ENCODE measurements around the gene PGPEP1.

PGPEP1 gene, protein sequence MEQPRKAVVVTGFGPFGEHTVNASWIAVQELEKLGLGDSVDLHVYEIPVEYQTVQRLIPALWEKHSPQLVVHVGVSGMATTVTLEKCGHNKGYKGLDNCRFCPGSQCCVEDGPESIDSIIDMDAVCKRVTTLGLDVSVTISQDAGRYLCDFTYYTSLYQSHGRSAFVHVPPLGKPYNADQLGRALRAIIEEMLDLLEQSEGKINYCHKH

DNA sequence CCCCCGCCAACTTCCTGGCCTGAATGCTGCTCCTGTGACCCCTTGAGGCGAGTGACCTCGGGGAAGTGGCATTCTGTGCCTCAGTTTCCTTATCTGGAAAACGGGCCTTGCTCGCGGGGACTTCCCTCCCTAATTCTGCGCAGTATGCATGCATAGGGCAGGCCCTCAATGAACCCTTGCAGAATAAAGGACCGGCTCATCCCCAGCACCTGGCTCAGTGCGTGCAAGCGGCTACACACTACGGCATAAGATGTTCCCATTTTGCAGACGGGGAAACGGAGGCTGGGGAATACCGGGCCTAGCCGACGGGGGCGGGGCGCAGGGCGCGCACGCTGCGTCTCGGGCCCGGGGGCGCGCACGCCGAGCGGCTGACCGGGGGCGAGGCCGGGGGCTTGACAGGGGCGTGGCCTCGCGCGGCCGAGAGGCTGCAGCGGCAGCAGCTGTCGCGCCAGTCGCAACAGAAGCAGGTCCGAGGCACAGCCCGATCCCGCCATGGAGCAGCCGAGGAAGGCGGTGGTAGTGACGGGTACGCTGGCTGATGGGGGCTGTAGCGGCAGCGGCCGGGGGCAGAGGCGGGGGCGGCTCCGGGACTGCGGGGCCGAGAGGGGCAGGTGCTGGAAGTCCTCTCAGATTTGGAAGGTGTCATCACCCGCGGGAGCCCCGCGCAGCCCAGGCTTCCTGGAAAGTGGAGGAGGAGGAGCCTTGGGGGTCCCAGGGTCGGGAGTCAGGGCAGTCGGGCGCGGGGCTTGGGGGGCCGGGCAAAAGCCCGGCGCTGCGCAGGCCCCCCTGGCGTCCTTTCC is at the start of gene PGPEP1:
Gene PGPEP1 (plus strand): TSS at position 409 of the 800 bp plus-strand sequence. CDS start 84 bp downstream, at position 493.
- H3K9me3 Mint-ChIP-seq = no peaks in the 10 kb centered on the region
- H3K36me3 Mint-ChIP-seq (ENCODE audit: low read depth) = peaks cover 4% of the 10 kb centered on the region
- TF ChIP-seq, protein P1, sequence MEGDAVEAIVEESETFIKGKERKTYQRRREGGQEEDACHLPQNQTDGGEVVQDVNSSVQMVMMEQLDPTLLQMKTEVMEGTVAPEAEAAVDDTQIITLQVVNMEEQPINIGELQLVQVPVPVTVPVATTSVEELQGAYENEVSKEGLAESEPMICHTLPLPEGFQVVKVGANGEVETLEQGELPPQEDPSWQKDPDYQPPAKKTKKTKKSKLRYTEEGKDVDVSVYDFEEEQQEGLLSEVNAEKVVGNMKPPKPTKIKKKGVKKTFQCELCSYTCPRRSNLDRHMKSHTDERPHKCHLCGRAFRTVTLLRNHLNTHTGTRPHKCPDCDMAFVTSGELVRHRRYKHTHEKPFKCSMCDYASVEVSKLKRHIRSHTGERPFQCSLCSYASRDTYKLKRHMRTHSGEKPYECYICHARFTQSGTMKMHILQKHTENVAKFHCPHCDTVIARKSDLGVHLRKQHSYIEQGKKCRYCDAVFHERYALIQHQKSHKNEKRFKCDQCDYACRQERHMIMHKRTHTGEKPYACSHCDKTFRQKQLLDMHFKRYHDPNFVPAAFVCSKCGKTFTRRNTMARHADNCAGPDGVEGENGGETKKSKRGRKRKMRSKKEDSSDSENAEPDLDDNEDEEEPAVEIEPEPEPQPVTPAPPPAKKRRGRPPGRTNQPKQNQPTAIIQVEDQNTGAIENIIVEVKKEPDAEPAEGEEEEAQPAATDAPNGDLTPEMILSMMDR (IDR thresholded peaks at IDR 0.05; ENCODE audit: unreplicated experiment in 3 of 3) = no peak
- H3K27ac Mint-ChIP-seq = peak within 1 kb of the TSS; percentile 28 to 84 (median 77)
- peaks cover 15% of the 10 kb centered on the region for H3K4me1 Mint-ChIP-seq
- peak within 1 kb of the TSS; percentile 92 to 97 (median 96) for H3K4me3 Mint-ChIP-seq
- peaks cover 4% of the 10 kb centered on the region for H3K27me3 Mint-ChIP-seq (ENCODE audit: low read depth)

DNA sequence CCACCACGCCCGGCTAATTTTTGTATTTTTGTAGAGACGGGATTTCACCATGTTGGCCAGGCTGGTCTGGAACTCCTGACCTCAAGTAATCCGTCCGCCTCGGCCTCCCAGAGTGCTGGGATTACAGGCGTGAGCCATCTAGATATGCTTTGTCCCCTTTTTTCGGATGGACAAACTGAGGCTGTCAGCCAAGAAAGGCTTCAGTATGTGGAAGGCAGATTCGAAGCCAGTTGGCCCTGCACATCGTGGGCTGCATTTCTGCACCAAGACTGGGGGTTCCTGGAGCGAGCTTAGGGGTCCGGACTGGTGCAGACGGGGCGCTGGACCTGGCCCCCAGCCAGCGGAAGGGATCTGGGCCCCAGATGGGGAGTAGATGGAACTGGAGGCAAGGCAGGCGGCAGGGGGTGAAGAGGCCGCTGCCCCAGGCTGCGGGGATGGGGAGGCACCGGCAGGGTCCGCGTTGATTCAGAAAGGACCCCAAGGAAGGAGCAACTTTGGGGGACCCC is 49.3 kb upstream of the PGPEP1 start:
- H3K4me1 Mint-ChIP-seq = peaks cover 46% of the 10 kb centered on the region
- H3K27me3 Mint-ChIP-seq (ENCODE audit: low read depth) = no peaks in the 10 kb centered on the region
- peak overlapping the region; percentile 94 to 99 (median 95) for H3K27ac Mint-ChIP-seq
- H3K4me3 Mint-ChIP-seq = peak overlapping the region; percentile 84 to 94 (median 92)
- H3K36me3 Mint-ChIP-seq (ENCODE audit: low read depth) = no peaks in the 10 kb centered on the region
- H3K9me3 Mint-ChIP-seq = no peaks in the 10 kb centered on the region
- TF ChIP-seq, protein P1 (IDR thresholded peaks at IDR 0.05; ENCODE audit: unreplicated experiment in 3 of 3) = no peak

DNA sequence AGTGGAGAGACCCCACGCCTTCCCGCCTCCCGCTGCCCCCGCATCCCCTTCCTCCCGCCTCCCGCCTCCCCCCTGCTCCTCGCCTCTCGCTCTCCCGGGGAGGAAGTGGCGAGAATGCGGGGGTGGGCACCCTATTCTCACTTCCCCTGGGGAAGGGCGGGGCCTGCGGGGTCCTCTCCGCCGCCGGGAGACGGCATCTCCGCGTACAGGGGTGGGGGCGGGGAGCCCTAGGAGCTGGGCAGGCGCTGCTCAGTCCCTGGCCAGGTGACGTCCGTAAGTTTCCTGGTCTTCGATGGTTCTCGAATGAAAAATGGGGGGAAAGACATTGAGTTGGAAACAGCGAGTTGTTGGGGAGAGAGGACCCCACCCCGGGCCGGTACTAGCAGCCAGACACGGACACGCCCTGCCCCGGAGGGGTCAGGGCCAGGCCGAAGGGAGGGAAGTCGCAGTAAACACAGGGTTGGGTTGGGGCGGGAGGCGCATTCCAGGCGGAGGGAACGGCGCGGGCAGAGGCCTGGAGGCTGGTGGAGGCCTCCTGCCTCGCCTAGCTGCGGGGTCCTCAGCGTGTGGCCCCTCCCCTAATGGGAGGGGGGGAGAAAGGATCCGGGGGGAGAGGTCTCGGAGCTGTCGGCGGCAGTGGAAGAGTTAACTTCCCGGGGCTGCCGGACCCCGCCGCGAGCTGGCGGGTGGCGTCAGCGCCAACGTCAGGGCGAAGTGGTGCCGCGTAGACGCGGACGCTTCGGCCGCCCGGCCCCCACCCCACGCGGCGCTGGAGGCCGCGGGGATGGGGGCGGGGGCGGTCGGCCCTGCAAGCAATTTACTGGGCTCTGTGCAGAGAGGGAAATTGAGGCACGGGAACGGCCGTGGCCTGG is 48.6 kb upstream of the PGPEP1 start:
- TF ChIP-seq, protein P1 (IDR thresholded peaks at IDR 0.05; ENCODE audit: unreplicated experiment in 3 of 3) = no peak
- H3K4me3 Mint-ChIP-seq = peak overlapping the region; percentile 84 to 94 (median 92)
- H3K9me3 Mint-ChIP-seq = no peaks in the 10 kb centered on the region
- no peaks in the 10 kb centered on the region for H3K36me3 Mint-ChIP-seq (ENCODE audit: low read depth)
- H3K27me3 Mint-ChIP-seq (ENCODE audit: low read depth) = no peaks in the 10 kb centered on the region
- H3K27ac Mint-ChIP-seq = peak overlapping the region; percentile 94 to 99 (median 95)
- H3K4me1 Mint-ChIP-seq = peaks cover 39% of the 10 kb centered on the region

DNA sequence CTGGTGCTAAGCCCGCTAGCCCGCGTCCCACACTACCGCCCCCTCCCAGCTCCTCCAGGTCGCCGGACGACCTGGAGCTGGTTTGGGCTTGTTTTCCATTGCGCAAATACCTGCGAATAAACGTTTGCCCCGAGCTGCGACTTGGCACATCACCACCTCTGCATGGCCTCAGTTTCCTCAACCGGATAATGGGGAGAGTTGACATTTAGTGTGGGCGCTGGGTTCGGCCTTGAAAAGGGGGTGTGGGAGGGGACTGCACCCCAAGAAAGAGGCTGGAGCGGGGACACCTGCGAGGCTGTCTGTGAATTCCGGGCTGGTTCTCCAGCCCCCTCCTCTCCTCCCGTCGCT is 48.0 kb upstream of the PGPEP1 start:
- TF ChIP-seq, protein P1 (IDR thresholded peaks at IDR 0.05; ENCODE audit: unreplicated experiment in 3 of 3) = no peak
- H3K4me1 Mint-ChIP-seq = peaks cover 33% of the 10 kb centered on the region
- H3K27ac Mint-ChIP-seq = peak overlapping the region; percentile 94 to 99 (median 95)
- H3K4me3 Mint-ChIP-seq = peak overlapping the region; percentile 84 to 94 (median 92)
- H3K9me3 Mint-ChIP-seq = no peaks in the 10 kb centered on the region
- no peaks in the 10 kb centered on the region for H3K27me3 Mint-ChIP-seq (ENCODE audit: low read depth)
- H3K36me3 Mint-ChIP-seq (ENCODE audit: low read depth) = no peaks in the 10 kb centered on the region

DNA sequence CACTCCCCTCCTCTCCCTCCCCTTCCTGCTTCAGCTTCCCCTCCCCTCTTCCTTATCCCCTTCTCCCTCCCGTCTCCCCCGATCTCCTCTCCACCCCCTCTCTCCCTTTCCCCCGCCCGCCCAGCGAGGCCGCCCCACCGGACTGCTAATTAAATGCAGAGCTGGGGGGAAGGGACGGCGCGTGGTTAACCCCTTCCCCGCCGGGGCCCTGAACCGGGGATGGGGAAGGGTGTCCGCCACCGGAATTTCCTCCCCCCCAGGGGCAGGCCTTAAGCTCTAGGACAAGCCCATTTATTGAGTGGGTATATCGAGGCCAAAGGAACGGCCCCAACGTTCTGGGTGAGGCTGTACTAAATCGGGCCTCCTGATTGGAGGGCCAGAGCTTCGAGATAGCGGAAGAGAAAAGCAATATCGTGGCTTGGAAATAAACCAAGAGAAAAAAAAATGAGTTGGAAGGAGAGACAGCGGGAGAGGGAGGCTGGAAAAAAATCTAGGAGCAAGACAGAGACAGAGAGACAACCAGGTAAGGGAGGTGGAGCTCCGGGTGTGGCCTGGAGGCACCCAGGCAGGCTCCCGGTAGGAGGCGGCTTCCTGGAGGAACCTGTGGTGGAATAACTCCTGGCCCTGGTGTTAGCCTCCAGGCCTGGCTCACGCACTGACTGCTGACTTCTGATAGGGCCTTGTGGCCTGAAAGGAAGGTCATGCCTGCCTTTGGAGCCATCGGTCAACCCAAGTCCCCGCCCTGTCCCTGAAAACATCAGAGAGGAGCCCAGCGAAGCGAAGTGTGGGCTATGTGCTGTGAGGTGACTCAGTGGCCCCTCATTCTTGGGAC is 47.4 kb upstream of the PGPEP1 start:
- no peaks in the 10 kb centered on the region for H3K9me3 Mint-ChIP-seq
- peaks cover 32% of the 10 kb centered on the region for H3K4me1 Mint-ChIP-seq
- peak overlapping the region; percentile 84 to 94 (median 92) for H3K4me3 Mint-ChIP-seq
- no peaks in the 10 kb centered on the region for H3K27me3 Mint-ChIP-seq (ENCODE audit: low read depth)
- H3K27ac Mint-ChIP-seq = peak overlapping the region; percentile 94 to 99 (median 95)
- no peaks in the 10 kb centered on the region for H3K36me3 Mint-ChIP-seq (ENCODE audit: low read depth)
- TF ChIP-seq, protein P1 (IDR thresholded peaks at IDR 0.05; ENCODE audit: unreplicated experiment in 3 of 3) = no peak
